WERI-Rb-1 (cell line): ENCODE measurements around the gene TMPRSS11D.
A peak's percentile ranks its signal among the peaks of the same experiment; 100 is the strongest.

ENCODE experiments used
- DNase-seq: peaks from one replicate; pipeline ENCODE4 v3.0.0-alpha.2; 2020
- H3K27ac ChIP-seq: fragments of 250-450 bp; sonication (Bioruptor Pico); 2 replicates; pipeline ENCODE4 v1.5.1; 2020; ENCODE audit warnings: mild to moderate bottlenecking, moderate library complexity
- H3K27me3 ChIP-seq: fragments of 250-450 bp; sonication (Bioruptor Pico); 2 replicates; pipeline ENCODE4 v1.5.1; 2021; ENCODE audit warnings: mild to moderate bottlenecking, low read depth, moderate library complexity; ENCODE audit not compliant: insufficient read depth, severe bottlenecking
- H3K36me3 ChIP-seq: fragments of 250-450 bp; sonication (Bioruptor Pico); 2 replicates; pipeline ENCODE4 v1.5.1; 2020; ENCODE audit warnings: mild to moderate bottlenecking, moderate library complexity
- H3K4me3 ChIP-seq: 2 replicates; pipeline ENCODE4 v1.5.1; 2011; ENCODE audit warnings: low read depth, mild to moderate bottlenecking, control low read depth, low read length
- H3K9me3 ChIP-seq: fragments of 250-450 bp; sonication (Bioruptor Pico); 2 replicates; pipeline ENCODE4 v1.5.1; 2021; ENCODE audit warnings: mild to moderate bottlenecking, moderate library complexity; ENCODE audit not compliant: severe bottlenecking
- CTCF ChIP-seq: IDR thresholded peaks from 2 replicates; pipeline ENCODE4 v1.5.1; 2011; ENCODE audit warnings: low read depth, mild to moderate bottlenecking, control low read depth, inconsistent platforms, low read length

The TMPRSS11D gene

GRCh38 chr4:67897686-67898085 lies 13.9 kb upstream of the TMPRSS11D start:
- Histone ChIP-seq H3K4me3 (no peak overlapping the region), H3K27me3 (no peaks in the 10 kb centered on the region), H3K9me3 (no peaks in the 10 kb centered on the region), H3K27ac (no peak overlapping the region), H3K36me3 (no peaks in the 10 kb centered on the region)
- TF ChIP-seq CTCF = no peak
- DNase-seq = no peak

- H3K36me3 ChIP-seq = no peaks in the 10 kb centered on the region
- no peaks in the 10 kb centered on the region for H3K9me3 ChIP-seq
- DNase-seq = no peak
- H3K27ac ChIP-seq = no peak overlapping the region
- no peak for TF ChIP-seq CTCF
- no peak overlapping the region for H3K4me3 ChIP-seq
- H3K27me3 ChIP-seq = no peaks in the 10 kb centered on the region
Observed at GRCh38 chr4:67896421-67897065, 12.7 kb upstream of the TMPRSS11D start.

- no peak for DNase-seq
- Histone ChIP-seq H3K27ac (no peak overlapping the region), H3K36me3 (no peaks in the 10 kb centered on the region), H3K9me3 (no peaks in the 10 kb centered on the region), H3K4me3 (no peak overlapping the region), H3K27me3 (no peaks in the 10 kb centered on the region)
- TF ChIP-seq CTCF = no peak
Observed at GRCh38 chr4:67894659-67895058, 10.9 kb upstream of the TMPRSS11D start.

- Histone ChIP-seq H3K9me3 (no peaks in the 10 kb centered on the region), H3K4me3 (no peak overlapping the region), H3K36me3 (no peaks in the 10 kb centered on the region), H3K27ac (no peak overlapping the region), H3K27me3 (no peaks in the 10 kb centered on the region)
- TF ChIP-seq CTCF = no peak
- peak; percentile 13 for DNase-seq
Observed at GRCh38 chr4:67892905-67893304, 9.1 kb upstream of the TMPRSS11D start.

GRCh38 chr4:67892253-67892652 lies 8.5 kb upstream of the TMPRSS11D start:
- H3K27ac ChIP-seq = no peak overlapping the region
- no peaks in the 10 kb centered on the region for H3K27me3 ChIP-seq
- H3K9me3 ChIP-seq = no peaks in the 10 kb centered on the region
- no peak for DNase-seq
- no peak for TF ChIP-seq CTCF
- H3K36me3 ChIP-seq = no peaks in the 10 kb centered on the region
- no peak overlapping the region for H3K4me3 ChIP-seq

GRCh38 chr4:67891645-67892044 lies 7.8 kb upstream of the TMPRSS11D start:
- no peak for DNase-seq
- H3K9me3 ChIP-seq = no peaks in the 10 kb centered on the region
- no peak overlapping the region for H3K4me3 ChIP-seq
- H3K27ac ChIP-seq = no peak overlapping the region
- no peak for TF ChIP-seq CTCF
- no peaks in the 10 kb centered on the region for H3K36me3 ChIP-seq
- H3K27me3 ChIP-seq = no peaks in the 10 kb centered on the region
